ENCODE measurements around the gene SDHAF1.
A peak's percentile ranks its signal among the peaks of the same experiment; 100 is the strongest.

Gene SDHAF1

DNA sequence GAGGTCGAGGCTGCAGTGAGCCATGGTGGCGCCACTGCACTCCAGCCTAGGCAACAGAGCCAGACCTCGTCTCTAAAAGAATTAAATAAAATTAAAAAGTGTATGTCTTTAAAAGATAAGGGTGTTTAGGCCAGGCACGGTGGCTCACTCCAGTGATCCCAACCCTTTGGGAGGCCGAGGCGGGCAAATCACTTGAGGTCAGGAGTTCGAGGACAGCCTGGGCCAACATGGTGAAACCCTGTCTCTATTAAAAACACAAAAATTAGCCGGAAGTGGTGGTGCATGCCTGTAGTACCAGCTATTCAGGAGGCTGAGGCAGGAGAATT, 7.5 kb upstream of the SDHAF1 start:
- DNase-seq: no peak

DNA sequence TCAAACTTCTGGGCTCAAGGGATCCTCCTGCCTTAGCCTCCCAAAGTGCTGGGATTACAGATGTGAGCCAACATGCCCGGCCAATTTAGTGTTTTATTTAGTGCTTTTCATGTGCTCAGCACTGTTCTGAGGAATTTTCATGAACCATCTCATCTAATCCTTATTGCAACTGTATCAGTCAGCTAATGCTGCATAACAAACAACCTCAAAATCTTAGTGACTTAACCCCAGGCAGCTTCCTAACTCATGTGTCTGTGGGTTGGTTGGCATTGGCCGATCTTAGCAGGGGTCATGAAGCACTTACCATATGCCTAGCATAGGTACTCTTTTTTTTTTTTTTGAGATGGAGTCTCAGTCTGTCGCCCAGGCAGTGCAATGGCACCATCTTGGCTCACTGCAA, 6.2 kb upstream of the SDHAF1 start:
- no peak for DNase-seq

DNA sequence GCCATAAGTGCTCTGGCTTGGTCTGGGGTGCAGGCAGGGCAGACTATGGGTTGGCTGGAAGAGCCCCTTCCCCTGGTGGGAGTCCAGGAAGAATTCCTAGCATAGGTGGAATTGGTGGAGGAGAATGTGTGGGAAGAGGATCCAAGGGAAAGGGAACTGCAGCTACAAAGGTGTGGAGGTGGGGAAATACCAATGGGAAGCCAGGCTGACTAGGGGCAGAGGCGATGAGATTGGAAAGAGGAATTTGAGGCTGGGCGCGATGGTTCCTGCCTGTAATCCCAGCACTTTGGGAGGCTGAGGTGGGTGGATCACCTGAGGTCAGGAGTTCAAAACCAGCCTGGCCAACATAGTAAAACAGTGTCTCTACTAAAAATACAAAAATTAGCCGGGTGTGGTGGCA, 4.8 kb upstream of the SDHAF1 start:
- DNase-seq: no peak

DNA sequence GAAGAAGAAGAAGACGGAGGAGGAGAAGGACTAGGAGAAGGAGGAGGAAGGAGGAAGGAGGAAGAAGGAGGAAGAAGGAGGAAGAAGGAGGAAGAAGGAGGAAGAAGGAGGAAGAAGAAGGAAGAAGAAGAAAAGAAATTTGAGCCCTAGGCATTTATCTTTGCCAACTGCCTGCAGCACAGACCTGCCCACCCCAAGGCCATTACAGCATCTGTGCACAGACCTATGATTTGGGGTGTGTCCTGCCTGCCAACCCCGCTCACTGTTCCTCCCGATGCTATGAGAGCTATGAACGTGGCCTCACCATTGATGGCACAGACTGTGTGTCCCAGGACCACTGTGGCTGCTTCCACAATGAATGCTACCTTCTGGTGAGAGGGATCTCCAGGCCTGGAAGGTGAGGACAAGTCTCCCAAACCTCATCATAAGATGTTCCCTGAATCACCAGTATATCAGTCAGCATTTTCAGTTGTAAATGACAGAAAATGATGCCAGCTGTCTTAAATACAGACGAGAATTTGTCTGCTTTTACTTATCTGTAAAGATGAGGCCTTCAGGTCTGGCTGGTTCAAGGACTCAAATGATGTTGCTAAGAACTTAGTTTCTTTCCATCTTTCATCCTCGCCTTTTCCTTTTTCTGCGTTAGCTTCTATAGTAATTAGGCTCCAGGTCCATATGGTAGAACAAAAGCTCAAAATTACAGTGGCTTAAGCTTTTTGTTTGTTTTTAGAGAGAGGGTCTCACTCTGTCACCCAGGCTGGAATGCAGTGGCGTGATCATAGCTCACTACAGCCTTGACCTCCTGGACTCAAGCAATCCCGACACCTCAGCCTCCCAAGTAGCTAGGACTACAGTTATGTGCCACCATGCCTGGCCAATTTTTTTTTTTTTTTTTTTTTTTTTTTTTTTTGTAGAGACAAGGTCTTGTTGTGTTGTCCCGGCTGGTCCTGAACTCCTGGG, 3.9 kb upstream of the SDHAF1 start:
- DNase-seq: no peak

DNA sequence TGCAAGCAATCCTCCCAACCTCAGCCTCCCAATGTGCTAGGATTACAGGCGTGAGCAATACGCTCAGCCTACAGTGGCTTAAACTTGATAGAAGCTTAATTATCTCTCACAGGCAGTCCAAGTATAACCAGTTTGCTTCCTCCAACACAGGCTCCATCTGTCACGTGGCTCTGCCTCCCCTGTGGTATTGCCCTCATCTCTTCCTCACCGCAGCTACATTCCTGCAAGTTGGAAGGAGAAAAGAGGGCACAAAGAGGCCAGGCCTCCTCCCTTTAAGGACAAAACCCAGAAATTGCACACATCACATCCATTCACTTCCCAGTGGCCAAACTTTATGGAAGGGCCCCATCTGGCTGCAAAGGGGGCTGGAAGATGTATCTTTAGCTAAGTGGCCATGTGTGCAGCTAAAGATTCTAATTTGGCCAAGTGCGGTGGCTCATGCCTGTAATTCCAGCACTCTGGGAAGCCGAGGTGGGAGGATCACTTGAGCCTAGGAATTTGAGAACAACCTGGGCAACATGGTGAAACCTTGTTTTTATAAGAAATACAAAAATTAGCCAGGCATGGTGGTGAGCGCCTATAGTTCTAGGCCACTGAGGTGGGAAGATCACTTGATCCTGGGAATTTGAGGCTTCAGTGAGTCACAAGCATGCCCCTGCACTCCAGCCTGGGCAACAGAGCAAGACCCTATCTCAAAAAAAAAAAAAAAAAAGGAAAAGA, 3.1 kb upstream of the SDHAF1 start:
- no peak for DNase-seq

DNA sequence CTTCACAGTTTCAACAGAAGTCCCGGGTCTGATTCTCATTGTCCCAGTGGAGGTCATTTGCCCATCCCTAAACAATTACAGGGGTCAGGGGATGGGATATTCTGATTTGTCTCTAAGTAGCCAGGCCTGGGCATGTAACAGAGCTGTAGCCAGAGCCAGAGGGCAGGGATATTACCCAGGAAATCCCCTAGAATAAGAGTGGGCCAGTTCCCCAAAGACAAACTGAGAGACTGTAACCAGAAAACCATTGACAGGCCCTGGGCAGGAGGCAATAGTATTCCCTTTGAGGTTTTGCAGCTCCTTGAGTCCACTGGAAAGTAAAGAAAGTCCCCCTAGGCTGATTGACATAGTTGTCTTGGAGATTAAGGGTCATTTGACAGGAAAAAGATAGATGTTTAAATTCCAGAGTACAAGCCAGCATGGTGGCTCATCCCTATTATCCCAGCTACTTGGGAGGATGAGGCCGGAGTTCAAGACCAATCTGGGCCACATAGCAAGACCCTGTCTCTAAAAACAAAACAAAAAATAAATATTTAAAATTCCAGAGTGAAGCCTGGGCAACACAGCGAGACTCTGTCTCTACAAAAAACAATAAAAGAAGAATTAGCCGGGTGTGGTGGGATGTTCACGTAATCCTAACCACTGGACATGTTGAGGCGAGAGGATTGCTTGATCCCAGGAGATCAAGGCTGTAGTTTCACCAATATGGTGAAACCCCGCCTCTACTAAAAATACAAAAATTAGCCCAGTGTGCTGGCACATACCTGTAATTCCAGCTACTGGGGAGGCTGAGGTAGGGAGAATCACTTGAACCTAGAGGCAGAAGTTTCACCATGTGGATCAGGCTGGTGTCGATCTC, 1.9 kb upstream of the SDHAF1 start:
- DNase-seq: no peak

DNA sequence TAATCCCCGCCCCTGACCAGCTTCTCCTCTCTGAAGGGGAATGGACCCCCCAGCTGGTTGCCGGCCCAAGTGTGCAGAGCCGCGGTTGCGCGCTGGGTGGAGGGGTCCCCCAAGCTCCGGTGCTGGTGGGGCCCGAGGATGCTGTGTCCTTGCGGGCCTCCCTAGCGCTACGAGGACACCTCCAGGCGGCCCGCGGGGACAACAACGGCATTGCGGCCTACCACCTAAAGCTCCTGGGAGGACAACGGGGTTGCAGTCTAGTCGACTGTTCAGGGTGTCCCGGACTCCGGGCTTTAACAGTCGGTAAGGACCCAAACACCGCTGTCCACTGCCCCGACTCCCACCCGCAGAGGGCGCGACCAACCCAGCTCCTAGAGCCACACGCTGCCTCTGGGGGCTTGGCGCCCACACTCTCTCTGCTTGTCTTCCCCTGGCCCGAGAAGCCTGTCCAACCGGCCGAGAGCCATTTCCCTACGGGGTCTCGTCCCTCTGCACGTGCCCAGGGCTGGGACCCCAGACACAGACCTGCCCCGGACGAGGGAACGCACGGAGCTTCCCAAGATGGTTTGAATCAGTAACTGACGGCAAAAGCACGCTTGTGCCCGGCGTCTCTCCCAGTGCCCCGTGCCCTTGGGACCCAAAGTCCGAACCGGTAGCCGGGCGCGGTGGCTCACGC, 927 bp upstream of the SDHAF1 start:
- DNase-seq: no peak

DNA sequence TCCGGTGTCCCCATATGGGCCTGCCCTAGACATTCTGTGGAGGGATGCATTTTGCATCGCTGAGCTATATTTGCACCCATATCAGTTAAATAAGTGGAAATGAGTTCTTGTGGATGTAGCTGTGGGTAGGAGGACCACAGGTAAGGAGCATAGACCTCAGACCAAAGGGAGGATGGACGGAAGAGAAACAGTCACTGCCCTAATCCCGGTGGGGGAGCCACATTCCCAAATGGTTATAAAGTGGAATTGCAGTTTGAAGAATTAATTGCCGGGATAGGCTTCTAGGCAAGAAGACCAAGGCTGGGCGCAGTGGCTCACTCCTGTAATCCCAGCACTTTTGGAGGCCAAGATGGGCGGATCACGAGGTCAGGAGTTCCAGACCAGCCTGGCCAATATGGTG, 1.8 kb downstream of the SDHAF1 start:
- no peak for DNase-seq

DNA sequence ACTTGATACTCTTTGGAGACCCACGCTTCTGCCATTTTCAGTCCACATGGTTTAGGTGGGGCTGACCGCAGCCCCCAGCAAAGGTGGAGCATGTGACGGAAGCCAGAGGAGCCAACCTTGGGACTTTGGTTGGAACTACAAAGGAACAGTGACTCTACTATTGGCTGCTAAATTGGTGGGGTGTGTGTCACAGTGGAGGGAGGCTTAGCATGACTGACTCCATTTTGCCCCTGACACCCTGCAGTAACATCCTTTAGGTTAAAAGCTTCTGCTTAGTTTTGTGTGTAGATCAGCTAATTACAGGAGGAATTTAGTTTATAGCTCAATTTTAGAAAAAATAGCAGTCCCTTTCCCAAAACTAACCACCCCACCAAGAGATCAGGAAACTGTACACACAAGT, 6.6 kb downstream of the SDHAF1 start:
- no peak for DNase-seq

DNA sequence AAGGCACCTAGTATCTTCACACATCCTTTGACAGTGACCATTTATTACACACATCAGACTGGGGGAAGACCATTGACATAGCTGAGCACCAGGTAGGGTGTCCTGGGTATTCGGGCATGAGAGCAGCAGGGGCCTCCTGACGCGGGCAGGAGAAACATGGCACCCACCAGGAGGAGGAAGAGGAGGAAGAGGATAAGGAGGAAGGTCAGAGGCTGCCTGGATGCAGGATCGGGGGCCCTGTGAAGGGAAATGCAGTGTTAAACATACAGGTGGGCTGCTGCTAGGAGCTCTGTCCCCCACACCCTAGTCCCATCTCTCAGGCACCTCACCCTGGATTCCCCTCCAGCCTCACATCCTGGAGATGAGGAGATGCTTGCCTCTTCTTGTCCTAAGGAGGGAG, 8.3 kb downstream of the SDHAF1 start:
- DNase-seq: no peak

DNA sequence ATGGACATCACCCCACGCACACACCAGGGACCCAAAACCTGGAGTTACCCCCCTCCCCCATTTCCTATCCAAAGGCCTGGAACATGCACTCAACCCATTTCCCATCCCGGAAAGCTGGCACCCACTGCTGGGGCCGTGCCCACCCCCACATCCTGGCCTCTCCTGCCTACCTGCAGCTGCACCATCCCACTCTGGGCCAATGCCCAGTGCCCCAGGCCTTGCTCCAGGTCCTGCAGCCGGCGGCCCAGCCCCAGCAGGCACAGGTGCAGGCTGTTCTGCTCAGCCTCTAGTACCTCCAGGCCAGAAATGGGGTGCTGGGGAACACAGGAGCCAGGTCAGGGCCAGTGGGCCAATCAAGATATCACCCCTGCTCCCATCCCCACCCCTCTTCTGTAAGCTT, 12.0 kb downstream of the SDHAF1 start:
- DNase-seq: no peak

DNA sequence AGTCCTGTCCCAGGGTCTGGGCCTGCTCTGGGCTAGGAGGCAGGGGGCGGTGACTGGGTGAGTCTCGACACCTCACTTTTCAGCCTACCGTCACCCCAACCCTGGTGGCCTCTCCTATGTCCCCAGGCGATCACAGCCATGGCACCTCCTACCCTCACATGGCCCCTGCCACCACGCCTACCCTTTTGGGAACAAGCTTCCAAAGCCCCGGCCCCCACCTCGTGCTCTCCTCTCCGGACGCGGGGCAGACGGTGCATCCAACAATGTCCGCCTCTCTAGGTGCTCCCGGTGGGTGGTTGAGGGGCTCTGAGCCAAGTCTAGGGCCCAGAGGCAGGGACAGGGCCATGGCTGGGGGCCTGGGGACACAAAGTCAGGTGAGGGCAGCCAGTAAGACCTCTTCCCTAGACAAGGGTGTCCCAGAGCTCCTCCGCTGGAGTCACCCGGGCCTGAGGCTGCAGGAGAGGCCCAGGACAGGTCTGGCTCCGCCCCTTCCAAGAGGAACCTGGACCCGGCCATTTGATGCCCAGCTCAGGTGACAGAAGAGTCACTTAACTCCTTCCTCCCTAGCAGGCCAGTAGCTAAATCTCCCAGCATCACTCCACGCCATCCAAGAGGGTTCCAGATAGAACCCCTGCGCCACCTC, 13.5 kb downstream of the SDHAF1 start, which contains the start of gene SYNE4:
TSS of gene SYNE4 (minus strand) at position 478 of the 643 bp plus-strand sequence. CDS start at position 346, 132 bp downstream.
- no peak for DNase-seq

DNA sequence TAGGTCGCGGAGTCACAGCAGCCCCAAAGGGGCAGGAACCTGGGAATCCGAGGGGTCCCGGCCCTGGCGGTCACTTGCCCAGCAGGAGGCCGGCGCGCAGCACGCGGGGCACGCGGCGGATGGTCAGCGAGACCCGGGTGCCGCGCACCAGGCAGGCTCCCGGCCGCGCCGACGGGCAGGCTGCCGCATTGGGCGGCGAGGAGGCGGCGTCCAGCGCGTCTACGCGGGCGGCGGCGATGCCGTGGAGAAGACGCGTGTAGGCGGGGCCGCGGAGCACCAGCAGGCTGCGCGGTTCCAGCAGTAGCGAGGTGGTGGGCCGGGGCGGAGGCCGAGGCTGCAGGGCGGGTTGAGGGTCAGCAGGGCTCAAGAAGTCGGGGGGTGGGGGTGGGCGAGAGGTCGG, 14.2 kb downstream of the SDHAF1 start:
- DNase-seq: peak; percentile 44

DNA sequence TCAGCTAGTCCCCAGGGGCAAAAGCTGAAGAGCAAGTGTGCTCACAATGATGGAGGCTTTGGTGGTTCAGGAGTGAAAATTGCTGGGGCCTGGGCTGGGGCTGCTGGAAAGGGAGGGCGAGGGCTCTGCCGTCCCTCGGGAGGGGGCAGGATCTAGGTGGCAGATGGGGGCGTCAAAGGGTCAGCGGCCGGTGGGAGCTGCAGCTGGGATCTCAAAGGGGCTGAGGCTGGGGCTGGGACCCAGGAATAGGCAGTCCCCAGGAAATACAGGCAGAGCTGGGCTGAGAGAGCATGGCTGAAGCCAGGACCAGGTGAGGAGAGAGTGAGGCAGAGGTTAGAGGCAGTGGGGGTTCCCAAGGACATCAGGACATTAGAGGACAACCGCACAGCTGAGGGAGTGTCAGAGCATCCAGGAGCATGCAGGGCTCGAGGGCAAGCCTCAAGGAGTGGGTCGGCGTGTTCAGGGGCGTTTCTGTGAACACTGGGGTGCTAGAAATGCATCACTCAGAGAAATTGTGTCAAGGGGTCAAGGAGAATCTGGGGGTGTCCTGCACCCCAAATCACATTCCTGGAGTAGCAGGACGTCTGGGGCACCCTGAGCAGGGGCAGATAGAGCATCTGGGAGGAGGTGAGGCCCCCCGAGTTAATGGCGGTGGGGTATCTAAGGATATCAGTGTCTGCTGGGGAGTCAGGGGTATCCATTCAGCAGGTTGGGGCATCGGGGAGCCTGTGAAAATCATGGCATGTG, 14.8 kb downstream of the SDHAF1 start:
- DNase-seq: no peak

DNA sequence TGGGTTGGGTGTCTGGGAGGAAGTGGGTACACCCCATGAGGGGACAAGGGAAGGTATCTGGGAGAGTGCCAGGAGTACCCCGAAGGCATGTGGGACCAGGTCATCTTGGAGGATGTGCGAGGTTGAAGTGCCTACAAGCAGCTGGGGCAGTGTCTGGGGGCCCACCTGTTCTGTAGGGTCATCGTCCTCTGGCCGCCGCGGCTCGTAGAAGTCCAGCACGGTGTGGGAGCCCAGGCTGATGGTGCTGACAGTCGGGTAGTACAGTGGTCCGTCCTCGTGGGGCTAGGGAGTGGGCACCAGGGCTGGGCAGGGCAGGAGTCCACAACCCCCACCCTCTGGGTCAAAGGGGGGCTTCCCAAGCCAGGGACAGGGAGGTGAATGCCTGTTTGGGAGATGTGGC, 15.4 kb downstream of the SDHAF1 start:
- DNase-seq: no peak

DNA sequence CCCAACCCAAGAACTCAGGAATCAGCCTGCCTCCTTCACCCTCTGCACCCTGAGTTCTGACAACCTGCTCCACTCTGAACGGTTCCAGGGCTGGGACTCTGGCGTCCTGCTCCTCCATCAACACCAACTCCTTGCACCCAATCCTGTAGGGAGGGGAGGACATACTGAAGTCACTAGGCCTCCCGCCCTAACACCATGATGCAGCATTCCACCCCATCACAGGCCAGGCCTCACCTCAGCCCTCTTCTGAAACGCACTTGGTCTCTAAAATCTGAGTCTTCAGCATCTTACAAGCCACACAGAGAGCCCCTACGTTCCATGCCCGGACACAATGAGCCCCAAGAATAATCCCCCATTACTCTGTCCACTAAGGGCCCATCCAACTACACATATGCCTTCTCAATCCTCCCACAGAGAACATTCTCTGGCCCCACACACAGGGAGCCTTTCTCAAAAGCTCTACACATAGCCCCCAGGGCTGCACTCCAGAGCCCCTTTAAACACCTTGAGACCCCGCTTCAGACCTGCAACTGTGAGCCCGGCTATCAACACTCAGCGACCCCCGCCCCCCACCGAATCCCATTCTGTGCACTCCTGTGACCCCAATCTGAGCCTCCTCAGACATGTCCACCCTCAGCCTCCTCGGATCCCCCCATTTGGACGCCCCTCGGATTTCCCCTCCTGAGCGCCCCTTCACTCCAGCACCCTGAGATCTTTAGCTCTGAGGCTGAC, 18.5 kb downstream of the SDHAF1 start:
- no peak for DNase-seq

DNA sequence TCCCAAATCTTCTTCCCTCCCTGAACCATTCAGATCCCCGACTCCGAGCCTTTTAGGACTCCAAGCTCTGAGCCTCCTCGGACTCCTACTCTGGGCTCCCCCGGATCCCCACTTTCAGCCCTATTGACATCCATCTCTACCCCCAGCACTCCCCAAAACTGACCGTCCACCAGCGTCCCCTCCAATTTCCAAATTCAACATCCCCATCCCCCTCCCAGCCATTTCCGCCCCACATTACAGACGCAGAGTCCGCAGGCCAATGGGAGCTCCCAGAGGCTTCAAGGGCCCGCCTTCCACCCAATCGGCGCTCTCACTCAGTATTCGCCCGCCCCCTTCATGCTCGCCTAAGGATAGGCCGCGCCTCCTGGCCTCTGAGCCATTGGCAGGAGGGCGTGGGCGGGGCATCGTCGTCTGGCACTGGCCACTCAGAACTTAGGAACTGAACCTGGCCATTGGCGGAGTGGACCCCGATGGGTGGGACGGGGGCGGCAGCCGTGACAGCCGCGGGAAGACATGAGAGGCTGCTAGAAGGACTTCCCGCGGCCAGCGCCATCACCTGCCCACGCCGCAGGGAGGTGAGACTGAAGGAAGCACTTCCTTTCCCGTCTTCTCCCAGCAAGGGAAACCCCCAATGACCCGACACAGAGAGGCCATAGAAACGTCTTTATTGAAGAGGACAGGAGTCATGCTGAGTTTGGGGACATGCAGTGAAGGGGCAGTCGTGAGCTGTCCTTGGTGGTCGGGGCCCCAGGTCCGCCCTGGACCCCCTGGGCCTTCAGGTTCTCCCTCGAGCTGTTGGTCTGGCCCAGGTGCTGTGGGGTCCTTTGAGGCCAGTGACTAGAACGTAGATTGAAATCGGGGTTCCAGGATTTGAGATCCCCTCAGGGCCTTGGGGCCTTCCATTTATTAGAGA, 19.3 kb downstream of the SDHAF1 start, which contains the start of gene ALKBH6:
TSS of gene ALKBH6 (minus strand) at position 202 of the 913 bp plus-strand sequence. CDS start 816 bp downstream, outside the sequence.
- DNase-seq: peak; percentile 99

DNA sequence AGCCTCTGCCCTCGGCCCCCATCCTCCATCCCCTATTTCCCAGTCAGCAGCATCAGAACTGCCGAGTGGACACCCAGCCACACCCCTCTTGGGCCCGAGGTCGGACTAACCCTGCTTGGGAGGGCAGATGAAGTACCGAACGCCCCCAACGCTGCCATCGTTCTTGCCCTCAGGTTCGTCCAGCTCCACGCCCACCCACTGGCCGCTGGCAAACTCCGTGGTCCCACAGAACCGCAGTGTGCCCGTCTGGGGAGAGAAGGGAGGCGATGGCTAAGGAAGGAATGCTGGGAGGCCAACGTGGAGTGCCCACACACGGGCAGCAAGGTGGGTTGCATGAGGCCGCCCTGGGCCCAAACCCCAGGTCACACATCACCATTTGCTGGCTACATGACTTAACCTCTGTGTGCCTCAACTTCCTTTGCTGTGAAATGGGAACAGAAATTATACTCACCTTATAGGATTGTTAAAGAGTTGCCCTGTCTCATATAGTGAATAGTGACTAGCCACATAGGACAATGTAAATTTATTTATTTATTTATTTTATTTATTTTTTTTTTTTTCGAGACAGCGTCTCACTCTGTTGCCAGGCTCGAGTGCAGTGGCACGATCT, 24.2 kb downstream of the SDHAF1 start:
- no peak for DNase-seq

DNA sequence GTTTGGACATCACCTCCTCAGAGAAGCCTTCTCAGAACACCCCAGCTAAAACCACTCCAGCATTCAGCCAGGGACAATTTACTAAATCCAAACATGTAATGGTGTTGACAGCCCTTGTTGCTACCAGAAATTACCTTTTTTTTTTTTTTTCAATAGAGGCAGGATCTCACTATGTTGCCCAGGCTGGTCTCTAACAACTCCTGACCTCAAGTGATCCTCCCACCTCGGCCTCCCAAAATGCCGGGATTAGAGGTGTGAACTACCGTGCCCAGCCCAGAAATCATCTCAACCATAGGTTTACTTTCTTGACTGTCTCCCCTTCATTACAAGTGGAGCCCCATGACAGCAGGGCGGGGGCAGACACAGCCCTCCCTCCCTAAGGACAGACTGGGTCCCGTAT, 28.4 kb downstream of the SDHAF1 start:
- DNase-seq: no peak
